Vagina (tissue), 2 donors: ENCODE data around the gene GTF2H1.

Source experiments
- CTCF ChIP-seq, 3 experiments: fragments of 450-650 bp in 2 of 3; fragments of 200-600 bp in 1 of 3; sonication (generic) in 1 of 3; IDR thresholded peaks; one replicate each; pipeline ENCODE4 v1.5.1; 2017 to 2019; ENCODE audit warnings: antibody characterized with exemption in 3 of 3, mild to moderate bottlenecking in 2 of 3, moderate library complexity in 2 of 3
- POLR2A ChIP-seq, 2 donors: fragments of 450-650 bp; IDR thresholded peaks; one replicate each; pipeline ENCODE4 v1.6.1; 2017; ENCODE audit warnings: antibody characterized with exemption in 2 of 2, mild to moderate bottlenecking in 2 of 2, moderate library complexity in 2 of 2
- POLR2AphosphoS5 ChIP-seq, 2 donors: sonication (generic); formaldehyde crosslinking; IDR thresholded peaks; one replicate each; pipeline ENCODE4 v1.9.0; 2017; ENCODE audit warnings: antibody characterized with exemption in 2 of 2, mild to moderate bottlenecking in 2 of 2, low read depth in 1 of 2; ENCODE audit not compliant: insufficient read depth in 1 of 2

GRCh38 chr11:18393581-18394274 lies 71.4 kb downstream of the GTF2H1 start:
- TF ChIP-seq POLR2AphosphoS5 (IDR thresholded peaks at IDR 0.05; ENCODE audit: insufficient read depth in 1 of 2, low read depth in 1 of 2) (no peak), CTCF (IDR thresholded peaks at IDR 0.05) (no peak), POLR2A (IDR thresholded peaks at IDR 0.05) (no peak)
